MM.1S (cell line): ENCODE results near the gene IGFBP2.

Source experiments
- DNase-seq: peaks from one replicate; pipeline ENCODE4 v3.0.0-alpha.2; 2015
- H2AFZ ChIP-seq: fragments of 300-600 bp; sonication (generic); 2 replicates; pipeline ENCODE4 v1.6.0; 2016; ENCODE audit warnings: antibody characterized with exemption, low read length
- H3F3A ChIP-seq: fragments of 300-600 bp; sonication (generic); 2 replicates; pipeline ENCODE4 v1.6.1; 2016; ENCODE audit warnings: mild to moderate bottlenecking, antibody characterized with exemption, low read length, moderate library complexity, mixed read lengths; ENCODE audit not compliant: insufficient read depth
- H3K27ac ChIP-seq: fragments of 300-600 bp; sonication (generic); 2 replicates; pipeline ENCODE4 v1.5.1; 2016; ENCODE audit warnings: mild to moderate bottlenecking, low read length
- H3K27me3 ChIP-seq: fragments of 300-600 bp; sonication (generic); replicated peaks from 2 replicates; pipeline ENCODE4 v1.6.0; 2016; ENCODE audit warnings: low read length; ENCODE audit not compliant: insufficient read depth
- H3K36me3 ChIP-seq: fragments of 300-600 bp; sonication (generic); replicated peaks from 2 replicates; pipeline ENCODE4 v1.6.1; 2016; ENCODE audit warnings: mild to moderate bottlenecking, low read length, mixed read lengths; ENCODE audit not compliant: insufficient read depth
- H3K4me1 ChIP-seq: fragments of 300-600 bp; sonication (generic); 2 replicates; pipeline ENCODE4 v1.6.1; 2016; ENCODE audit warnings: low read length, mixed read lengths
- H3K4me2 ChIP-seq: fragments of 300-600 bp; sonication (generic); 2 replicates; pipeline ENCODE4 v1.6.0; 2016; ENCODE audit warnings: low read depth, low read length
- H3K4me3 ChIP-seq: fragments of 300-600 bp; sonication (generic); 2 replicates; pipeline ENCODE4 v1.5.1; 2016; ENCODE audit warnings: low read length, mixed read lengths
- H3K79me2 ChIP-seq: fragments of 300-600 bp; sonication (generic); 2 replicates; pipeline ENCODE4 v1.6.1; 2016; ENCODE audit warnings: mixed run types, low read length, mixed read lengths
- H3K9ac ChIP-seq: fragments of 300-600 bp; sonication (generic); 2 replicates; pipeline ENCODE4 v1.6.1; 2016; ENCODE audit warnings: low read length, mixed read lengths
- H3K9me2 ChIP-seq: fragments of 300-600 bp; sonication (generic); replicated peaks from 2 replicates; pipeline ENCODE4 v1.6.1; 2016; ENCODE audit warnings: mild to moderate bottlenecking, low read length, mixed read lengths; ENCODE audit not compliant: insufficient read depth
- H3K9me3 ChIP-seq: fragments of 300-600 bp; sonication (generic); replicated peaks from 2 replicates; pipeline ENCODE4 v1.6.1; 2016; ENCODE audit warnings: mild to moderate bottlenecking, low read length, mixed read lengths; ENCODE audit not compliant: insufficient read depth
- H4K20me1 ChIP-seq: fragments of 300-600 bp; sonication (generic); 2 replicates; pipeline ENCODE4 v1.6.1; 2016; ENCODE audit warnings: mild to moderate bottlenecking, low read length, moderate library complexity, mixed read lengths; ENCODE audit not compliant: insufficient read depth
- EZH2 ChIP-seq: fragments of 300-600 bp; sonication (generic); optimal IDR thresholded peaks from 2 replicates; pipeline ENCODE3; 2017; ENCODE audit warnings: low read depth, mild to moderate bottlenecking, antibody characterized with exemption, low read length, mixed read lengths
- EZH2phosphoT487 ChIP-seq: fragments of 300-600 bp; sonication (generic); IDR thresholded peaks from 2 replicates; pipeline ENCODE4 v1.6.1; 2018; ENCODE audit warnings: antibody characterized with exemption, low read length
- TF ChIP-seq, protein P1 (sequence below): fragments of 300-600 bp; sonication (generic); IDR thresholded peaks from 2 replicates; pipeline ENCODE4 v1.5.1; 2016; ENCODE audit warnings: antibody characterized with exemption, low read length, mixed read lengths

Gene IGFBP2

DNA sequence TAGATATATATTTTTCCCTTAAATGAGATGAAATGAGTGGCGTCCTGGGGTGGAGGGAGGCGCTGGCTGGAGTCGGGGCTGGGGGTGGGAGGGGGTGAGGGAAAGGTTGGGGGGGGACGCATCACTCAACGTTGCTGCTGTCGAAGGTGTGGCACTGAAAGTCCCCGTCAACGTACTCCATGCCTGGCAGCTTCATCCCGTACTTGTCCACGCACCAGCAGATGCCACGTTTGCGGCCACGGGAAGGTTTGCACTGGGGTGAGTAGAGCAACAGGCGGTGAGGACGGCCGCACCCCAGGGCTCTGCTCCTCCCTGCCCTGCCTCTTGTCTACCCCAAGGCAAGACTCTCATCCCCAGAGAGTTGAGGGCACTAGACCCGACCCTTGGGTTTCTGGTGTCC is 43.4 kb downstream of the IGFBP2 start:
- no peaks in the 10 kb centered on the region for H3K79me2 ChIP-seq
- H3K27ac ChIP-seq: no peak overlapping the region
- H3K4me1 ChIP-seq: no peaks in the 10 kb centered on the region
- H3K9ac ChIP-seq: no peak overlapping the region
- H3F3A ChIP-seq: no peaks in the 10 kb centered on the region
- DNase-seq: no peak
- H4K20me1 ChIP-seq: no peaks in the 10 kb centered on the region
- no peaks in the 10 kb centered on the region for H3K36me3 ChIP-seq
- H3K4me3 ChIP-seq: no peak overlapping the region
- no peak overlapping the region for H3K4me2 ChIP-seq
- no peaks in the 10 kb centered on the region for H3K9me2 ChIP-seq
- H2AFZ ChIP-seq: no peak overlapping the region
- TF ChIP-seq EZH2 (no peak), EZH2phosphoT487 (no peak)
- TF ChIP-seq, protein P1, sequence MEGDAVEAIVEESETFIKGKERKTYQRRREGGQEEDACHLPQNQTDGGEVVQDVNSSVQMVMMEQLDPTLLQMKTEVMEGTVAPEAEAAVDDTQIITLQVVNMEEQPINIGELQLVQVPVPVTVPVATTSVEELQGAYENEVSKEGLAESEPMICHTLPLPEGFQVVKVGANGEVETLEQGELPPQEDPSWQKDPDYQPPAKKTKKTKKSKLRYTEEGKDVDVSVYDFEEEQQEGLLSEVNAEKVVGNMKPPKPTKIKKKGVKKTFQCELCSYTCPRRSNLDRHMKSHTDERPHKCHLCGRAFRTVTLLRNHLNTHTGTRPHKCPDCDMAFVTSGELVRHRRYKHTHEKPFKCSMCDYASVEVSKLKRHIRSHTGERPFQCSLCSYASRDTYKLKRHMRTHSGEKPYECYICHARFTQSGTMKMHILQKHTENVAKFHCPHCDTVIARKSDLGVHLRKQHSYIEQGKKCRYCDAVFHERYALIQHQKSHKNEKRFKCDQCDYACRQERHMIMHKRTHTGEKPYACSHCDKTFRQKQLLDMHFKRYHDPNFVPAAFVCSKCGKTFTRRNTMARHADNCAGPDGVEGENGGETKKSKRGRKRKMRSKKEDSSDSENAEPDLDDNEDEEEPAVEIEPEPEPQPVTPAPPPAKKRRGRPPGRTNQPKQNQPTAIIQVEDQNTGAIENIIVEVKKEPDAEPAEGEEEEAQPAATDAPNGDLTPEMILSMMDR: no peak
- peaks cover 5% of the 10 kb centered on the region; the same call in 1 of the 2 replicates for H3K27me3 ChIP-seq
- H3K9me3 ChIP-seq: no peaks in the 10 kb centered on the region

DNA sequence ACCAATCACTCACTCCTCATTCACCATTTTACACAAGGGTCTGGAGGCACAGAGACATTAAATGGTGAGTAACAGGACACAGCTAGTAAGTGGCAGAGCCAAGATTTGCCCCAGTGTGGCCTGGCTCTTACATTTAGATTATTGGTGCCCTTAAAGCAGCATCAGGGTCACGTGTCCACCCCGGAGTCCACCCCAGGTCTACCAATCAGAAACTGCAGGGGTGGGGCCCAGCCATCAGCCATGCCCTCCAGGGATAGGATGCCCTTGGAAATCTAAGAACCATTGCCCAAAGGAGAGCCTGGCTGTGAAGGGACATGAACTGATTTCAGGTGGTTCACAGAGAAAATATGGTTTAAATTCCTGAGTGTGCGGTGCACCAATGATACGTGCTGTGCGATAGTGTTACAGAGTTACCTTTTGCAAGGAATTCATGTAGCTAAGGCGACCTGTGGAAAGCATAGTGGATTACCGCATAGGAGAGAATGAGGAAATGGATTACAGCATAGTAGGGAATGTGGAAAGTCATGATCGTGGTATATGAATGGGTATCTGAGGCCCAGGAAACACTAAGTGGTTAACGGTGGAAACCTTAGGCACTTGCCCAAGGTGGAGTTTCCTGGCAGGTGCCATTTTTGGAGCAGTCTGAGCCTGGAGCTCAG is 44.3 kb downstream of the IGFBP2 start:
- Histone ChIP-seq H2AFZ (no peak overlapping the region), H3K4me3 (no peak overlapping the region), H3K36me3 (no peaks in the 10 kb centered on the region), H3K9ac (no peak overlapping the region), H4K20me1 (no peaks in the 10 kb centered on the region), H3K27ac (no peak overlapping the region), H3K27me3 (peaks cover 5% of the 10 kb centered on the region; the same call in 1 of the 2 replicates), H3K4me1 (no peaks in the 10 kb centered on the region), H3K4me2 (no peak overlapping the region), H3K79me2 (no peaks in the 10 kb centered on the region), H3F3A (no peaks in the 10 kb centered on the region), H3K9me2 (no peaks in the 10 kb centered on the region), H3K9me3 (no peaks in the 10 kb centered on the region)
- no peak for DNase-seq
- TF ChIP-seq EZH2phosphoT487 (no peak), EZH2 (no peak)
- TF ChIP-seq, protein P1: no peak

DNA sequence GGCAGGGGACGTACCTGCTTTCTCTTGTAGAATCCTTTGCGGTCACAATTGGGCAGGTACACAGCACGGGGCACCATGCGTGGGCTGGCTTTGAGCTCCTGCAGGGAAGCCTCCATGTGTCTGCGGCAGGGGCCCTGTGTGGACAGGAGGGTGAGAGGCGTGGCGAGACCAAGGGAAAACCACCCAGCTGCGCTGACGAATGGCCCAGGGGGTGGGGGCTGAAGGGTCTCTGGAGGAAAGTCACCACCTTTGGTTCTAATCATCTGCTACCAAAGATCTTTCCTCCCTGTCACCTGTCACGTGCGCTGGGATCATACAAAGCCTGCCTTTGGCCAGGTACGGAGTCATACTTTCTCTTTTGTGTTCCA is 44.9 kb downstream of the IGFBP2 start:
- H3K4me2 ChIP-seq: no peak overlapping the region
- TF ChIP-seq EZH2phosphoT487: no peak
- no peak for TF ChIP-seq EZH2
- TF ChIP-seq, protein P1: no peak

More for the DNA sequence above, 44.9 kb downstream of the IGFBP2 start:
- no peak overlapping the region for H3K4me3 ChIP-seq
- no peaks in the 10 kb centered on the region for H3K36me3 ChIP-seq
- H3F3A ChIP-seq: no peaks in the 10 kb centered on the region
- no peaks in the 10 kb centered on the region for H4K20me1 ChIP-seq
- peaks cover 5% of the 10 kb centered on the region; the same call in 1 of the 2 replicates for H3K27me3 ChIP-seq
- no peaks in the 10 kb centered on the region for H3K79me2 ChIP-seq
- no peaks in the 10 kb centered on the region for H3K9me3 ChIP-seq
- H3K9ac ChIP-seq: no peak overlapping the region
- DNase-seq: no peak
- H3K27ac ChIP-seq: no peak overlapping the region
- no peaks in the 10 kb centered on the region for H3K9me2 ChIP-seq
- H2AFZ ChIP-seq: no peak overlapping the region
- H3K4me1 ChIP-seq: no peaks in the 10 kb centered on the region
